Measurements from ENCODE around the gene C20orf144.

The C20orf144 gene

GRCh38 chr20:33624399-33624798, 37.7 kb upstream of the C20orf144 start:
- Histone ChIP-seq H3K4me3 (ENCODE audit: low read length, poor library complexity, severe bottlenecking) (no peak overlapping the region), H4K20me1 (ENCODE audit: insufficient read depth, low read length, poor library complexity, severe bottlenecking) (no peaks in the 10 kb centered on the region), H2AFZ (ENCODE audit: low read length) (no peak overlapping the region), H3K36me3 (ENCODE audit: insufficient read depth, low read length) (peaks cover 53% of the 10 kb centered on the region; the same call in 1 of the 2 replicates), H3K9me2 (replicated peaks; ENCODE audit: low read depth, low read length) (no peaks in the 10 kb centered on the region), H3K9ac (ENCODE audit: low read depth, low read length, poor library complexity, severe bottlenecking) (no peak overlapping the region), H3K4me1 (ENCODE audit: insufficient read depth, low read length, poor library complexity, severe bottlenecking) (no peaks in the 10 kb centered on the region), H3F3A (ENCODE audit: low read depth) (no peaks in the 10 kb centered on the region), H3K79me2 (ENCODE audit: insufficient read depth, low read length) (no peaks in the 10 kb centered on the region), H3K9me3 (ENCODE audit: insufficient read depth, low read depth, low read length) (no peaks in the 10 kb centered on the region), H3K4me2 (ENCODE audit: low read depth, low read length, poor library complexity, severe bottlenecking) (no peak overlapping the region), H3K27me3 (ENCODE audit: insufficient read depth, low read length, poor library complexity, severe bottlenecking) (no peaks in the 10 kb centered on the region)
- TF ChIP-seq CTCF (conservative IDR thresholded peaks at IDR 0.05; ENCODE audit: low read length) (no peak), EZH2phosphoT487 (IDR thresholded peaks at IDR 0.05; ENCODE audit: borderline replicate concordance) (no peak)

- H4K20me1 ChIP-seq (ENCODE audit: insufficient read depth, low read length, poor library complexity, severe bottlenecking) = no peaks in the 10 kb centered on the region
- H3K9me3 ChIP-seq (ENCODE audit: insufficient read depth, low read depth, low read length) = no peaks in the 10 kb centered on the region
- TF ChIP-seq EZH2phosphoT487 (IDR thresholded peaks at IDR 0.05; ENCODE audit: borderline replicate concordance) (no peak), CTCF (conservative IDR thresholded peaks at IDR 0.05; ENCODE audit: low read length) (no peak)
- H3K36me3 ChIP-seq (ENCODE audit: insufficient read depth, low read length) = peaks cover 67% of the 10 kb centered on the region; the same call in 1 of the 2 replicates
- no peaks in the 10 kb centered on the region for H3F3A ChIP-seq (ENCODE audit: low read depth)
- no peaks in the 10 kb centered on the region for H3K27me3 ChIP-seq (ENCODE audit: insufficient read depth, low read length, poor library complexity, severe bottlenecking)
- H3K4me1 ChIP-seq (ENCODE audit: insufficient read depth, low read length, poor library complexity, severe bottlenecking) = no peaks in the 10 kb centered on the region
- H3K4me2 ChIP-seq (ENCODE audit: low read depth, low read length, poor library complexity, severe bottlenecking) = no peak overlapping the region
- no peaks in the 10 kb centered on the region for H3K9me2 ChIP-seq (replicated peaks; ENCODE audit: low read depth, low read length)
- H3K79me2 ChIP-seq (ENCODE audit: insufficient read depth, low read length) = no peaks in the 10 kb centered on the region
- H3K4me3 ChIP-seq (ENCODE audit: low read length, poor library complexity, severe bottlenecking) = no peak overlapping the region
- no peak overlapping the region for H2AFZ ChIP-seq (ENCODE audit: low read length)
- H3K9ac ChIP-seq (ENCODE audit: low read depth, low read length, poor library complexity, severe bottlenecking) = no peak overlapping the region
Observed at GRCh38 chr20:33626190-33626589, 35.9 kb upstream of the C20orf144 start.

- Histone ChIP-seq H2AFZ (ENCODE audit: low read length) (no peak overlapping the region), H3K27me3 (ENCODE audit: insufficient read depth, low read length, poor library complexity, severe bottlenecking) (no peaks in the 10 kb centered on the region), H3K9me3 (ENCODE audit: insufficient read depth, low read depth, low read length) (no peaks in the 10 kb centered on the region), H4K20me1 (ENCODE audit: insufficient read depth, low read length, poor library complexity, severe bottlenecking) (no peaks in the 10 kb centered on the region), H3K4me1 (ENCODE audit: insufficient read depth, low read length, poor library complexity, severe bottlenecking) (no peaks in the 10 kb centered on the region), H3F3A (ENCODE audit: low read depth) (no peaks in the 10 kb centered on the region), H3K79me2 (ENCODE audit: insufficient read depth, low read length) (no peaks in the 10 kb centered on the region), H3K9ac (ENCODE audit: low read depth, low read length, poor library complexity, severe bottlenecking) (no peak overlapping the region), H3K4me2 (ENCODE audit: low read depth, low read length, poor library complexity, severe bottlenecking) (no peak overlapping the region), H3K4me3 (ENCODE audit: low read length, poor library complexity, severe bottlenecking) (no peak overlapping the region), H3K9me2 (replicated peaks; ENCODE audit: low read depth, low read length) (no peaks in the 10 kb centered on the region), H3K36me3 (ENCODE audit: insufficient read depth, low read length) (peaks cover 67% of the 10 kb centered on the region; the same call in 1 of the 2 replicates)
- TF ChIP-seq EZH2phosphoT487 (IDR thresholded peaks at IDR 0.05; ENCODE audit: borderline replicate concordance) (no peak), CTCF (conservative IDR thresholded peaks at IDR 0.05; ENCODE audit: low read length) (no peak)
Observed at GRCh38 chr20:33627577-33628216, 34.4 kb upstream of the C20orf144 start.
